ENCODE measurements around the gene C2orf49.

Gene C2orf49

DNA sequence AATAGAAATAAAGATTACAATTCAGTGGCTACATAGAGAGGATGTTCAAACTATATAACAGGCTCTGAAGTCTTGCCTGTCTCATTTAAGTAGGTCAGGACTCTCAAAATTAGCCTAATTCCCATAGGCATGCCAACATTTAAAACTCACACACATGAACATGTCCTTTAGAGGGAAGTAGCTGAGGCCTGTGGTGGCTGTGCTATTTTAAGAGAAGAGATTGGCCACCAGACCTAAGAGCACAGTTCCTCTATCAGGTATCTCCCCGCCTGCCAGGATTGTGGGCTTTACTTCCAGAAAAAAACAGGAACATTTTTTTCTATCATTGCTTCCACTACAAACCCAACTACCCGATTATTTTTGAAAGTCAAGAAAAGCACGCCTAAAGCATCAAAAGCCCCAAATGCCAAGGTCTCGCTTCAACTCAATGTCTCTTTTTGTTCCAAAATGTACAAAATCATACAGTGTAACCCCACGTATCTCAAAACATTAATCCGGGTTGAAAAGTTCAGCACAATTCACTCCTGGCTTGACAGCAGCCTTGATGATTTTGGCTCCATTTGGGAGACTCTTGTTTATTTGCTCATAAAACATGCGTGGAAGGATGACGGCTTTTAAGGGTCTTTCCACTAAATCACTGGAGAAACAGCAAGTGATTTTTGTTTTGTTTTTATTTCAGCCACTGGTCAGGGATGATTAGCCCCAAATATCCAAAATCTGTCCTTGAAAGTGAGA lies 46.3 kb downstream of the C2orf49 start:
- no peak for DNase-seq (ENCODE audit: low read depth)

DNA sequence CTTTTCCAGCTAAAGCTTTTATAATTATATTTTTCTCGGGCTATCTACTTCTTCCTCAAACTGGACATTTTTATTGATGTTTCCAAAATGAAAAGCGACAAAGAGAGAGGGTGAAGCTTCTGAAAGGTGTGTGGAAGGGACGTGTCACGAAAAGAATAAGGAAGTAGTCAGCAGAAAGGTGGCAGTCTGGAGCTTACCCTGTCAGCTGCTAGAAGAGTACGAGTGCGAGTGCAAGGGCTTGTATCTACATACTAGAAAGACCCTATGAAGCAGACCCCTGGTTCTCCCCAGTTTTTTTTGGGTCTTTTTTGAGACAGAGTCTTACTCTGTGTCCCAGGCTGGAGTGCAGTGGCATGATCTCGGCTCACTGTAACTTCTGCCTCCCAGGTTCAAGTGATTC lies 46.9 kb downstream of the C2orf49 start:
- no peak for DNase-seq (ENCODE audit: low read depth)

DNA sequence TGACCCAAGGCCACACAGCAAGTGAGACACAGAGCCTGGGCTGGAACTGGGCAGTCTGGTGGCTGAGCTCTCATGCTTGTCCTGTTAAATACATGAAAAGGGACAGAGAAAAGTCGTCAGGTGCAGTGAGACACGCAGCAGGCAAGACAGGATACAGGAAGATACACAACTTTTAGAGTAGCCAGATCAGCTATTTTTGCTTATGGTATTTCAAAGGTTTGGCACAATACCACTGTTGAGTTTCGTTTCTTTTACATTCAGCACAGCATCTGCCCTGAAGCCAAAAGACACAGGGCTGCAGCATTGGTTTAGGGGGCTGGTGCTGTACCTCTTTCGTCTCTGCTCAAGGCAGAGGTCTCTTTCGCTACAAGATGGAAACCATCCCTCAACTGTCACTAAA lies 47.5 kb downstream of the C2orf49 start:
- DNase-seq (ENCODE audit: low read depth) = no peak

DNA sequence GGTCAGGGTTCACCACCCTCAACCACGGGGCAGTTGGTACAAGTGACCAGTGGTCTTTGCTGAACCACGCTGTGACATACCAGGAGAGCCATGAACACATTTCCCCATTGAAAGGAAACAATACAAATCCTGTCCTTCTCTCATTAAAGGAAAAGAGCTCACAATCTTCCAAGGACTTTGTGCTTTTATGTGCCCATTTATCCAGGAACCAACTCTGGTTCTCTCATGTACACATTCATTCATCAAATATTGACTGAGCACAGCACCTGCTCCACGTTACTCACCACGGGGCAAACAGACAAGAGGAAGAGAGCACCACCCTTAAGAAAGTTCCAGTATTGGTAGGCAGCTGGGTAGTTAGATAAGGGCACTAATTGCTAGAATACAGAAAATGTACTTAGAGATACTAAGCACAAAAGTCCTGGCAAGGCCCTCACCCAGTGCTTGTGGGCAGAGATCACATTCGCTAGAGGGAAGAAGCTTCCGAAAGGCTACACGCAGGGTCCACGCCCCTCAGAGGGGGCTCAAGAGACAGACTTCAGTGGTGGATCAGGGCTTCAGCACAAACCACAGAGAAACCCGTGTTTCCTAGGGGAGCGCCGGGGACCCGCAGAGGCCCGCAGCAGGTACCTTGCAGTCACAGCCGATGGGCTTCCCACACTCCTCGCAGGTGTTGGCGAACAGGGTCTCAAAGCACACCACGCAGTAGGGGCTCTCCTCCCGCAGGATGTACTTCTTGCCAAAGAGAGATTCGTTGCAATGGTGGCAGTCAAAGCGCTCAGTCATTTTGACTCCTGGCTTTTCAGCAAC lies 48.6 kb downstream of the C2orf49 start:
- DNase-seq (ENCODE audit: low read depth) = no peak

DNA sequence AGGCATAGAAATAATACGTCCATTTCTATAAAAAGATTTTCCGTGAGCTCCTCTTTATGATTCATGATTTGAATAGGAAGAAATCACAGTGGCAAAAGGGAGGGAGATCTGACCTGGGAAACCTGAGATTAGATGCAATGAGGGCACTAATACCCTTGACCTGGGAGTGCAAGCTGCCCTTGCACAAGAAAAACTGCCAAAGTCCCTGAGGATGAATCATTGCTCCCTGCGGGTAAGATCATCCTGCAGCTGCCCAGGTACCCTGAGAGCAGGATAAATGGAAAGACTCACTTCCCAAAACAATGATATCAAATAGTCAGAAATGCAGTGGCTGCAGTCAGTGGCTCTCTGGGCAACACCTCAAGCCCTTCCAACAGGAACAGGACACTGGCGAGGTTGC lies 49.9 kb downstream of the C2orf49 start:
- no peak for DNase-seq (ENCODE audit: low read depth)

DNA sequence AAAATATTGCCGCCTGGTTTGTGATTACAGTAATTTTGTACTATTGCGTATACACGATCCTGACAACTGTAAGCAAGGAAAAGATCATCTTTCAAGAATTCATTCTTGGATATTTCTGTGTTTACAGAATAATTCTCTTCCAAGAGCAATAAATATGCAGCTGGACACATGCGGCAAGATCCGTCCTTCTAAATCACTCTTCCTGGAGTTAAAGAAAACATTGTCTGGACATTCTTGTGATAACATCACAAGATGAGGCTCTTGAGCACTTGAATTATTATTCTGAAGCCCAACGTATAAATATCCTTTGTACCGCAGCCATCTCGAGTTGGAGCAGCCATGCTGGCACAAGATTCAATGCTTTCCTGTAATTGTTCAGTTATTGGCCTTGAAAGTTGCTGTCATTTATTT lies 51.6 kb downstream of the C2orf49 start:
- DNase-seq (ENCODE audit: low read depth) = peak; percentile 87

DNA sequence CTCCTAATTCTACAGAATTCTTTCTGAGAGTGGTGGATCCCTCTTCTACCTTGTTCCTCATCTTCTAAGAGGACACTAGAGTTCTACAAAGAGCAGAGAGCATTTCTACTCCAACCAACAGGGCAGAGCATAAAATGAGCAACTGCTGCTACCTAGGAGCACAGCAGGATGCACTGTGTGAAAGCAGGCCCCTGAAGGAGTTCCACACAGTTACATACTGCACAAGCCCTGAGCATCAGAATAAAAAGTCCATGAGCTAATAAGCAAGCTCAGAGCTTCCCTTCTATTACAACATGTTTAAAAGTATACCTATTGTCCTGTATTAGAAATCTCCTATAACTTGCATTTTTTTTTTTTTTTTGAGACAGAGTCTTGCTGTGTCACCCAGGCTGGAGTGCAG lies 53.1 kb downstream of the C2orf49 start:
- no peak for DNase-seq (ENCODE audit: low read depth)

DNA sequence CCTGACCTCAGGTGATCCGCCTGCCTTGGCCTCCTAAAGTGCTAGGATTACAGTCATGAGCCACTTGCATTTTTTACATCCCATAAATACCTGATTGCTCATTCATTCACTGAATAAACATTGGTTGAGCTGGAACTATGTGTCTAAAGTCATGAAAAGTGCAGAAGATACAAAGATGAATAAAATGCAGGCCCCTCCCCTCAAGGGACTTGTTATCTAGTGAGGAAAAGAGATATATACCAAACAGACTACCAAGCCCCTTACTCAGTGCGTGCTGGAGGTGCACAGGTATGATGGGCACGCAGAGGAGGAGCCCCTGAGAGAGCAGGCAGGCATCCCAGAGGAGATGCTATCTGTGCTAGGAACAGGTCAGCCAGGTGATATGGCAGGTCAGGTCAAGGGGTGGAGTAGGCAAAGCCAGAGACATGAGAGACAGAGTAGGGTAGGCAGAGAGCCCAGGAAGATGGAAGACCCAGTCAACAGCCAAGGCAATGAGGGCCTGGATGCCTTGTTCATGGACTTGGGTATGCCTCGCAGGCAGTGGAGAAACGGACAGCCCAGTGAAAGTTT lies 53.8 kb downstream of the C2orf49 start:
- no peak for DNase-seq (ENCODE audit: low read depth)

DNA sequence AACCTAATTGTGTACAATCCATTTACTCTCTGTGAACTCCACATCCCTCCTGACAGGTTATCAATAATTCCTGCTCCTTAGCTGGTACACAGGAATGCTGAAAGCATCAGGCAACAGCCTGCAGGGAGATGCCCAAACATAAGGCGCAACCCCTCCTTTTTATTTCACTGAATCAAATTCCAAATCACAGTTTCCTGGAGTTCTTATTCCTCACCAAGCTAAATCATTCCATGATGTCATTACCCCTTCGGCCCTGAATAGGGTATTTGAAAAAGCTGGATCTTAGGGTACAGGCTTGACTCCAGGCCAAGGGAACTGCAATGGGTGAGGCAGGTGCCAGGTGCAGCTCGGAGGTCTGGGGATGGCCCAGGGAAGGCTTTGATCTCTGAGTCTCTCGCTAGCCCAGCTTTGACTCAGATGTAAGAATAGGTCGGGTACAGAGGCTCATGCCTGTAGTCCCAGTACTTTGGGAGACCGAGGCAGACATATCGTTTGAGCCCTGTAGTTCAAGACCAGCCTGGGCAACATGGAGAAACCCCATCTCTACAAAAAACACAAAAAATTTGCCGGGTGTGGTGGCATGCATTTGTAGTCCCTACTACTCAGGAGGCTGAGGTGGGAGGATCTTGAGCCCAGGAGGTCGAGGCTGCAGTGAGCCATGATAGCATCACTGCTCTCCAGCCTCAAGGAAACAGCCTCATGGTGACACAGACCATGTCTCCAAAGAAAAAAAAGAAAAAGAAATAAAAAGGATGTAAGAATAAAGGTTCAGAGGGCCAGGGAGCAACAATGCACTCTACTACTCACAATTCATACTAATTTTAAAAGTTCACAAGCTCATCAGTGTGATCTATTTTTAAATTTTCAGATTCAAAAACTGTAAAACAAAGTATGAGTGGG lies 54.7 kb downstream of the C2orf49 start:
- DNase-seq (ENCODE audit: low read depth) = no peak

DNA sequence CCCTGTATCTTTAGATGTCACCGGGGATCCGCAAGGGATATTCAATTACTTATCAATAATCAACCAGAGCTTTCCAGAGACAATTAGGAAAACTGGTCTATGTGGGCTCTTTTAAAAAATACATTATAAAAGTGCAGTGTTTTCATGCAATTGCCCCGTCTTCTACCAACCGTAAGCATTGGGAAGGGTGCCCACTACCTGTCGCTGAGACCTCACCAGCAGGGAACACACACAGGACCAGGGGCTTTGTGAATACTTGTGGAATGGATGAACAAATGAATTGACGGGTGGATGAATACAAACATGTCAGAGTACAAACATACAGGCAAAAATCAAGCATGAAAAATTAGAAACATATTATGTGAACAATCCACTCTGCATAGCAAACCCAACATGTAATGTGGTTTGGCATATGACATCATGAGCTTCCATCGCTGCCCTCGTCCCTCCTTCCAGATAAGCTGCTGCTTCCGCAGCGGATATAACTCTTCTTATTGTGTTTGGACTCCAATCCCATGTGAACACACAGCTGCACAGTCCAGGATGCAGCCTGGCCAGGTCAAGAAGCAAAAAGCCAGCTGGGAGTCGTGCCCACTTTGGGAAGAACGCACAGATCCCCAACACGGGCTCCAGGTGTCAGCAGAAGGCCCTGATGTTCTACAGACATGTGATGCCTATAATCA lies 56.2 kb downstream of the C2orf49 start:
- no peak for DNase-seq (ENCODE audit: low read depth)

DNA sequence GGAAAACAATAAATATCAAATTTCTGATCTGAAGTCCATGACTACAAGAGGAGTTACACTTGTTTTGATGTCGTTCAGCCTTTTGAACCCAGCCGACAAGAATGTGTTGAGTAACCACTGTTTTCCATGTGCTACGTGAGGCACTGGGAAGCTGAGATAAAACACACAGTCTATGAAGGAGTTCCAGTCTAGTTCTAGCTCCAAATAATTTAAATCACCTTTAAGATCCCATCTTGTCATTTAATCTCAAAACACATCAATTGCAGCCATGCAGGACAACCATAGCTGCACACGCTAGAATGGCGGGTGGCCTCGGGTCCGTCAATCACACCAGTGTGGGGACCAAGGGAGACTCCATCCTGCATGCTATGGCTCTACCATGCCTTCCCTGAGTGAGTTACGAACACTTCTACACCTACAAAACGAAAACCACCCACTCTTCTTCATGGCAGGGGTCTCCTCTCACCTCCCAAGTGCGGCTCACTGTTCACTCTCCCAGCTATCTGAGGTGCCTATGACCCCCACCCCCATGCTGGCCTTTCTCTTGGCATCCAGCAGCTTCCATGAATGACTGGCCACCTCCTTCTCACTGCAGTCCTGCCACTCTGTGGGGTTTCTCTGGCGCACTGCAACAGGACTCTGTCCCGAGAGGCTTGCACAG lies 57.7 kb downstream of the C2orf49 start:
- DNase-seq (ENCODE audit: low read depth) = no peak

DNA sequence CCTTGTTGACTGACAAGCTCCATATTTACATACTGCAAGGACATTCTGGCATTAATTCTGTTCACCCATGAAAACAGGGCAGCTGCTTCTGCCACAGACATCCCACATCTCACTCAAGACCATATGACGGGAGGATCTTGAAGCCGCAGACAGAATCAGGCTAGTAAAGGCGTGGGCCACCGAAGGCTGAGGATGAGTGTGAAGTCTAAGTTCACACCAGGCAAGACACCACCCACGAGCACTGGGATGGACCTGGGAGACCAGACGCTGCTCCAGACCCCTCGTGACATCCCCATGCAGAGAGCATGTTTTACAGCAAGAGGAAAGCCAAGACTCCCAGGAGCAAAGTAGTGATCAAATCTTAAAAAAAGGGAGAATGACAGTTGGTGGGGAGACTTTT lies 58.4 kb downstream of the C2orf49 start:
- no peak for DNase-seq (ENCODE audit: low read depth)

DNA sequence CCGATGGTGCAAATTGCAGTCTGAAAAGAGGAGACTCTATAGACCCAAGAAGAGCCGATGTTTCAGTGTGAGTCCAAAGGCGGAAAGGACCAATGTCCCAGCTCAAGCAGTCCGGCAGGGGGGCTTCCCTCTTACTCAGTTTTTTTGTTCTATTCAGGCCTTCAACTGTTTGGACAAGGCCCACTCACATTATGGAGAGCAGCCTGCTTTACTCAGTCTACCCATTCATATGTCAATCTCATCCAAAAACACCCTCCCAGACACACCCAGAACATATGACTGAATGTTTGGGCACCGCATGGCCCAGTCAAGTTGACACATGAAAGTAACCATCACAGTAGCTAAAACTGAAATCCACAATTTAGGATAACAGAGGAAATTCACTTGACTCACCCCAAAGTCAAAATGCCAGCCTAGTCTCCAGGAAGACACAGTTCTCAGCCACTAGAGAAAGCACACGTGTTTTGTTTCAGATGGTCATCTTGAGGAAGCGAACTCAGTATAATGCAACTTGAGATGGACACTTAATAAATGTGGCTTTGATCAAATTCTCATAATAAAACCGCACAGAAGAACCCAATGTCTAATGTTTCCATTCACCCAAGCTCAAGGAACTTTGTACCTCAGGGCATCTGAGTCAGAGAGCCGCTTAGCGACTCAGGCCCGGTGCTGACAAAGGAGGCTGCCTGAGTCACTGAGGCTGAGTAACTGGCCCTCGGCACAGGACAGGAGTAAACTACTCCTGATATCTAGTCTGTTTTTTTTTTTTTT lies 59.1 kb downstream of the C2orf49 start:
- DNase-seq (ENCODE audit: low read depth) = peak; percentile 98

DNA sequence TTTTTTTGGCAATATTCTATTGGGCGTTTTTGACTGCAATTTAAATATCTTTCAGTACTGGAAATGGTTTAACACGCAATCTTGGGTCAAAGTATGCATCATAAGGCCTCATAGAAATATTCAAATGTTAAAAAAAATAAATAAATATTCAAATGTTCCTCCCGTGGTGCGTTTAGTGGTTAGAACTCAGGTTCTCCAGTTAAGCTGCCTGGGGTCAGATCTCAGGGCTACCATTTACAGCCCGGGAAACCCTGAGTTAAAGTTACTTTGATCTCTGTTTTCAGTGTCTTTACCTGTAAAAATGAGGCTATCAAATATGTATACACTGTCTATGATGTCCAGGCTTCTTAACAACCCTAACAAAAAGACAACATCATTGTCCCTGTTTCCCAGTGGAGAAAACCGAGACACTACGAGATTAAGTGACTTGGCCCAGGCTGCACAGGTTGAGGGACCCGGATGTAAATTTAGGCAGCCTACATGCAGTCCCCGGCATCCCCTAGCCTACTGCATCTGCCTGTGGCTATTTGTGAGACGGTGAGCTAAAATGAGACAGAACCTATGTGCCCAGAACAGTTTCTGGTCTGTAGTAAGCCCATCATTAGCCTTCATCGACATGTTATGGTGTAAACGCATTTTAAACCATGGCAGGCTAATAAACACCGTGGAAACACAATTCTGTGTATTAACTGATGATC lies 59.8 kb downstream of the C2orf49 start:
- DNase-seq (ENCODE audit: low read depth) = no peak

DNA sequence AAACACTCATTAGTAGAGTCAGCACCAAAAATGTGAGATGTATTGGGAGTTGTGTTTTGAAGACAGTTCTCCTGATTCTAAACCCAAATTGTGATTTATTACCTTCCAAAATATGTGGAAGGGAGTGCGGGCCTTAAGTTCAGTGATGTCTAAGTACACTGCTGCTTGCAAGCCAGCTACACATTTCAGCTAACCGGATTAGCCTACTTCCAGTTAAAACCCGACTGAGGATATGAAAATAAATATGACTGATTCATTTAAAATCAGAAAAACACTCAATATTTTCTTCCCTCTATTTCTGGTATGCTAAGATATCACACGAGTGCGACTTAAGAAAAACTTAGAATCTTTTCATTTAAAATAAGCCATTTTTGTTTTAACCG lies 60.6 kb downstream of the C2orf49 start:
- DNase-seq (ENCODE audit: low read depth) = no peak

DNA sequence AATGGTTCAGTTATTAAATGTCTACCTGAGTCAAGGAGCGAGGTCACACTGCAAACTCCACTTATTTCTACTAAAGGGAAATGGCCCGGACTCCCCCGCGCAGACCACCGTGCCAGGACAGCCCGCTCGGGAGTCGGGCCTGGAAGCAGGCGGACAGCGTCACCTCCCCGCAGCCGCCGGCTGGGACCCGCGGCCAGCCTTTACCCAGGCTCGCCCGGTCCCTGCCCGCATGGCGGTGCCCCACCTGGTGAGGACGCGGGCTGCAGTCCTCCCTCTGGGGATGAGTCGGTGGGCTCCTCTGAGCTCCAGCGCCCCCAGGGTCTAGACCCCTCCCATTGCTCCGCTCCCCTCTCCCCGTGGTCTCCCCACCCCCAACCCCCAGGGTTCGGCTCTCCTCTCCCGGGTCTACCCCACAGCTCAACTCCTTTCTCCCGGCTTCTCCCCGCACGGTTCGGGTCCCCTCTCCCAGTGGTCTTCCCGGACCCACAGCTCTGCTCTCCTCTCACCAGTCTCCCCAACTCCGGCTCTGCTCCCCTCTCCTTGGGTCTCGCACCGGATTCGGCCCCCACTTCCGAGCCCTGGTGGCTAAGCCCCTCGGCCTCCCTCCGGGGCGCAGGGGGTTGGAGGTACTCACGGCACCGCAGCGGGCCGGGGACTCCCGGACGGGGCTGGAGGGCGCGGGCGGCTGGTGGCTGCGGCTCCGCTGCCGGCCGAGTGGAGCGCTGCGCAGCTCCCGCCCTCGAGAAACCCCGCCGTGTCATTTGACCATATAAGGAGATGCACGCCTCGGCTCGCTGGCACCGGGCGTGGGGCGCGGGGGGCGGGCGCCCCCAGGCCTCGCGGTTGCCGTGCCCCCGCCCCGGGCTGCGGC lies 61.2 kb downstream of the C2orf49 start, which contains the start of gene FHL2:
Gene FHL2 (minus strand): TSS at position 716 of the 871 bp plus-strand sequence. CDS start 12,535 bp downstream, outside the sequence.
- peak; percentile 56 for DNase-seq (ENCODE audit: low read depth)
